Gastrocnemius medialis (tissue), 4 donors: ENCODE data around the gene LTBP1. TPM values are rescaled to one million over a fixed set of nuclear protein-coding genes. Genes with fewer than 3 reads are reported as not detected.

Source experiments
- ATAC-seq, 2 donors: fragments of 150-250 bp; one replicate each; pipeline ENCODE4 v1.9.1; 2016
- DNase-seq, 2 donors: peaks; one replicate each; pipeline ENCODE4 v3.0.0-alpha.2; 2019
- H3K27ac ChIP-seq, 4 donors: fragments of 200-600 bp; sonication (generic); 1 replicate in 1 of 4; 2 replicates in 3 of 4; pipeline ENCODE4 v1.5.1; 2016 to 2018; ENCODE audit warnings: mild to moderate bottlenecking in 2 of 4, moderate library complexity in 1 of 4
- H3K27me3 ChIP-seq, 3 donors: fragments of 200-600 bp; sonication (generic) in 2 of 3; 1 replicate in 1 of 3; 2 replicates in 2 of 3; pipeline versions ENCODE4 v1.5.1 to v1.6.0; 2016 to 2019; ENCODE audit warnings: mild to moderate bottlenecking in 1 of 3, moderate library complexity in 1 of 3
- H3K36me3 ChIP-seq, 2 donors: fragments of 200-600 bp; sonication (generic) in 1 of 2; one replicate each; pipeline ENCODE4 v1.5.1; 2017 to 2018
- H3K4me1 ChIP-seq, 2 donors: fragments of 200-600 bp; sonication (generic) in 1 of 2; one replicate each; pipeline ENCODE4 v1.5.1; 2016 to 2017; ENCODE audit warnings: mild to moderate bottlenecking in 2 of 2
- H3K4me3 ChIP-seq, 4 donors: fragments of 200-600 bp; sonication (generic) in 3 of 4; 1 replicate in 1 of 4; 2 replicates in 3 of 4; pipeline ENCODE4 v1.5.1; 2016 to 2019; ENCODE audit warnings: mild to moderate bottlenecking in 2 of 4
- H3K9me3 ChIP-seq, 3 donors: fragments of 200-600 bp; sonication (generic) in 2 of 3; 1 replicate in 1 of 3; 2 replicates in 2 of 3; pipeline ENCODE4 v1.5.1; 2016 to 2019
- CTCF ChIP-seq, 5 experiments: fragments of 450-650 bp in 3 of 5; fragments of 200-600 bp in 2 of 5; sonication (generic) in 2 of 5; IDR thresholded peaks in 4 of 5; conservative IDR thresholded peaks in 1 of 5; 1 replicate in 4 of 5; 2 replicates in 1 of 5; pipeline ENCODE4 v1.5.1; 2016 to 2019; ENCODE audit warnings: antibody characterized with exemption in 5 of 5, mild to moderate bottlenecking in 3 of 5, moderate library complexity in 3 of 5
- POLR2A ChIP-seq, 2 donors: fragments of 450-650 bp; IDR thresholded peaks; one replicate each; pipeline ENCODE4 v1.6.1; 2017; ENCODE audit warnings: antibody characterized with exemption in 2 of 2, mild to moderate bottlenecking in 2 of 2, moderate library complexity in 2 of 2
- in situ Hi-C, 4 donors: fragments of 200-750 bp; cut with MboI; loops; one replicate each; pipeline versions ENCODE4 v1.15.0 to v1.8.0; 2017; ENCODE audit warnings: low sequenced_read_pairs in 4 of 4
- intact Hi-C: fragments of 100-400 bp; cut with DNase I; formaldehyde crosslinking; loops from one replicate; pipeline ENCODE4 v1.15.1; 2023; ENCODE audit warnings: low total_unique reads
- total RNA-seq, 4 donors: library from RNA; depleted of rRNA; stranded (reverse); fragments of >200 nt; gene quantifications; one replicate each; pipeline versions ENCODE4 v1.1.0 to v1.2.3, GENCODE V29; 2016

Gene LTBP1
- total RNA-seq, 4 donors from 2014 or later: 8.0 to 42.8 (median 18.4) TPM

GRCh38 chr2:33014268-33014667 lies 67.5 kb downstream of the LTBP1 start:
- H3K4me3 ChIP-seq: no peak overlapping the region
- no peaks in the 10 kb centered on the region for H3K36me3 ChIP-seq
- DNase-seq (no peak), ATAC-seq (no peak)
- peaks cover 13 to 21% of the 10 kb centered on the region in 2 donors for H3K4me1 ChIP-seq
- peak overlapping the region in 3 of 4 donors; percentile 12 to 57 (median 38) for H3K27ac ChIP-seq
- no peaks in the 10 kb centered on the region for H3K27me3 ChIP-seq
- H3K9me3 ChIP-seq: no peaks in the 10 kb centered on the region
- intact Hi-C loops: no loop called here
- TF ChIP-seq CTCF (IDR thresholded peaks at IDR 0.05 in 4 of 5, conservative IDR thresholded peaks at IDR 0.05 in 1 of 5): no peak
- TF ChIP-seq POLR2A (IDR thresholded peaks at IDR 0.05): no peak
- in situ Hi-C loops: no loop called here

- in situ Hi-C loops (no loop called here), intact Hi-C loops (no loop called here)
- Histone ChIP-seq H3K4me3 (no peak overlapping the region), H3K4me1 (peaks cover 13 to 21% of the 10 kb centered on the region in 2 donors), H3K27me3 (no peaks in the 10 kb centered on the region), H3K9me3 (no peaks in the 10 kb centered on the region), H3K36me3 (no peaks in the 10 kb centered on the region), H3K27ac (peak overlapping the region in 1 of 4 donors; percentile 30)
- ATAC-seq (no peak), DNase-seq (no peak)
- TF ChIP-seq POLR2A (IDR thresholded peaks at IDR 0.05) (no peak), CTCF (IDR thresholded peaks at IDR 0.05 in 4 of 5, conservative IDR thresholded peaks at IDR 0.05 in 1 of 5) (no peak)
Observed at GRCh38 chr2:33015421-33016142, 68.8 kb downstream of the LTBP1 start.

- H3K27me3 ChIP-seq: no peaks in the 10 kb centered on the region
- H3K4me3 ChIP-seq: no peak overlapping the region
- peak overlapping the region in 2 of 4 donors; percentile 23 to 38 for H3K27ac ChIP-seq
- intact Hi-C loops: no loop called here
- peaks cover 35 to 43% of the 10 kb centered on the region in 2 donors for H3K4me1 ChIP-seq
- DNase-seq: no peak
- H3K9me3 ChIP-seq: no peaks in the 10 kb centered on the region
- TF ChIP-seq CTCF (IDR thresholded peaks at IDR 0.05 in 4 of 5, conservative IDR thresholded peaks at IDR 0.05 in 1 of 5) (no peak), POLR2A (IDR thresholded peaks at IDR 0.05) (no peak)
- in situ Hi-C loops: no loop called here
- ATAC-seq: no peak
- H3K36me3 ChIP-seq: no peaks in the 10 kb centered on the region
Observed at GRCh38 chr2:33018271-33018670, 71.5 kb downstream of the LTBP1 start.

- TF ChIP-seq POLR2A (IDR thresholded peaks at IDR 0.05) (no peak), CTCF (IDR thresholded peaks at IDR 0.05 in 4 of 5, conservative IDR thresholded peaks at IDR 0.05 in 1 of 5) (no peak)
- DNase-seq (no peak), ATAC-seq (no peak)
- peaks cover 31 to 36% of the 10 kb centered on the region in 2 donors for H3K4me1 ChIP-seq
- no peaks in the 10 kb centered on the region for H3K9me3 ChIP-seq
- intact Hi-C loops (loop anchor here (5.0 kb wide), 1 partner anchor 113 kb away; no protein-coding TSS in a partner anchor), in situ Hi-C loops (loop anchor here in 1 of 4 donors (10.0 kb wide), 1 partner anchor 235 kb away; no protein-coding TSS in a partner anchor)
- H3K27me3 ChIP-seq: no peaks in the 10 kb centered on the region
- H3K36me3 ChIP-seq: no peaks in the 10 kb centered on the region
- H3K4me3 ChIP-seq: no peak overlapping the region
- peak overlapping the region in 1 of 4 donors; percentile 84 for H3K27ac ChIP-seq
Observed at GRCh38 chr2:33019796-33020195, 73.0 kb downstream of the LTBP1 start.
